NK-92 (cell line): ENCODE data around the gene RPA3.

Source experiments
- DNase-seq: peaks from one replicate; lab custom pipeline; 2025; ENCODE audit not compliant: unreplicated experiment; lab: John Stamatoyannopoulos, UW

RPA3 gene

DNA sequence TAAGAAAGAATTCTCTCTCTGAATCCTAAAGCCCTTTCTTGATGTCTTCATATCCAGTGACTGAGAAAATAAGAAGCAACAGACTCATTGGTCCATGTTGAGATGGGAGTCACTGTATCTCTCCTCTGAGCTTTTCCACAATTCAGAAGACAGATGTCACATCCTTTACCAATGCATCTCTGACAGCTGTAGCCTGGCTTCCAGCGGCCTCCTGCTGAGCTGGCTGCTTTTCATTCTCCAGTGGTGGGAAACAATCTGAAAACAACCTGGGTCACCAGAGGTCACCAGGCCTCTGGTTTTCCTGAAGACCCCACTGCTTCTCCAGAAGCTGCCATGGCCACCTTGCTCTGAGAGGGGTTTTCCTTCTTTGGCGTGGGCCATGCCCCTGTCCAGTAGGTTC lies 18.3 kb upstream of the RPA3 start:
- DNase-seq = no peak

DNA sequence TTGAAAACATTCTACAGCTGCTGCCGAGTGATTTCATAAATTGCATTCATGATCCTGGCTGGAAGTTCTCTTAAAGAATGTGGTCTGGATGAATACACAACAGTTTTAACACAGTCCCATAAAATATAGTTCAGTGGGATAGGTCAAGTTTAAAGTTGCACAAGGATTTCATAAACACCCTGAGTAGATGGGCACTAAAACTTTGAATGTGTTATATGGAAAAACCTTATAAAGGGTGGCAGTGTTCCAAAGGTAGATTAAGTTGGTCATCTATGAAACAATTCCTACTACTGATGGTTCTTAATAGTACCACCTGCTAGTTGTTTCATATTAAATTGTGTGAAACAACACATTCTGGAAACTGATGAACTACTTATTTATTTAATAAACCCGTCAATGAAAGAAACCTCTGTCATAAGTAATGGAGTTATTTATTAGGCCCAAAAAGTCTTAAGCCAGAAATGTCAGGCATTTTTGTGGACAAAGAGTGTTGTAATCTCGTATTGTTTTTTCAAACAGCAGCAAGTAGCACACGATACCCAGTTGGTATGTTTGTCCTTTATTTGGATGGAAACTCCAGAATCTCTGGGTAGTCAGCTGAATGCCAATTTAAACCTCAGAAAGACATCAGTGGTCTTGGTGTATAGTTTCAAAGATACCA lies 14.3 kb upstream of the RPA3 start:
- no peak for DNase-seq

DNA sequence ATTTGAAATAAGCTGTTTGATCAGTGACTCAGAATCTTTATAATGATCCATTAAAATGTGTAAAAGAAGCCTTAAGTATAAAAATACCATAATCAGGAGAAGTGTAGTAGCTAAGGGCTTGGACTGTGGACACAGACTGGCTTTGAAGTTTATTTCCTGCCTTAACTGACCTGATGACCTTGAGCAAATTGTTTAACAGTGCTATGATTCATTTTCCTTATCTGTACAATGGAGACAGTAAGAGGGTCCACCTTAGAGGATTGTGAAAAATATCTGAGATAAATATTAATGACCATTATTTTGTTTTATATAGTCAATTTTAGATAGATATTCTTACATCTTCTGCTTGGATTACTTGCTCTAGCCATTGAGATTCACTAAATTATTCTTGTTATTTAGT lies 13.3 kb upstream of the RPA3 start:
- DNase-seq = no peak

DNA sequence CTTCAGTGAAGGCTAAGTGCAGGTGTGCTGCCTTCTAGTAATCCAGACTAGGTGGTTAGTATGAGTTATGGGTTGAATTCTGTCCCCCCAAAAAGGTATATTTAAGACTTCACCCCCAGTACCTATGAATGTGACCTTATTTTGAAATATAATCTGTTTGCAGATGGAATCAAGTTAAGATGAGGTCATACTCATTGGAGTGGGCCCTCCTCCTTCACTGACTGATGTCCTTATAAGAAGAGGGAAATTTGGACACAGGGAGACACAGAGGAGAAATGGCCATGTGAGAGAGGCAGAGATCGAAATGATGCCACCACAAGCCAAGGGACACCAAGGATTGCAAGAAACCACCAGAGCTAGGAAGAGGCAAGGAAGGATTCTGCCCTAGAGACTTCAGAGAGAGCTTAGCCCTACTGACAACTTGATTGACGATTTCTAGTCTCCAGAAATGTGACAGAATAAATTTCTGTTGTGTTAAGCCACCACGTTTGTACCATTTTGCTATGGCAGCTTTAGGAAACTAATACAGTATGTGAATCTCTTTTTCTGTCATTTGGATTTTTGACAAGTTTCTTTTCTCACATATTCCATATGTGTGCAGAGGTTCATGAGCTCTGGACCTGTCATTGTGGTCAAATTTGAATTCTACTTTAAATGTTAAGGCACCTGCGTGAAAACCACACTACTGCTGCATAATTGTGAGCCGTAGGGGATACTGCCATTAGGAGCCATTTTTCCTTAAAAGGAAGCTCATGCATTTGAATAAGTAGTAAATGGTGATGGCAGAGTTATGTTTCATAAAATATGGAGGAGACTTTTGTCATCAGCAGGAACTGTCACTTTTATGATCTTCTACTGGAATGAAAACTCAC lies 2.6 kb upstream of the RPA3 start:
- no peak for DNase-seq

DNA sequence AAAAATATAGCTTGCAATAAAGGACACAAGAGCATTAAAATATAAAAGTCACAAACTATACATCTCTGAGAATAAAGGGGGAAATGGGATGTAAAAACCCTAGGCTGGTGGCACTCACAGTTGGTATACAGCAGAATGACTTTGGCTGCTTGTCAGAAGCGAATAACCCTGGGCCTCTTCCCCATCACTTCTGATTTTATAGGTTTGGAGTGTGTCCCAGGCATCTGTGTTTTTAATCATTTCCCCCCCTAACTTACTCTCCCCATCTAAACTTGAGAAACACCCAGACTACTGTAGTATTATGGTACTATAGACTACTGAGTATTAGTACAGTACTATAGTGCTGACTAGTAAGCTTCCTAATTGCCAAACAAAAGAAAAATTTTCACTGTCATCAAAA lies 1.8 kb upstream of the RPA3 start:
- DNase-seq = no peak

DNA sequence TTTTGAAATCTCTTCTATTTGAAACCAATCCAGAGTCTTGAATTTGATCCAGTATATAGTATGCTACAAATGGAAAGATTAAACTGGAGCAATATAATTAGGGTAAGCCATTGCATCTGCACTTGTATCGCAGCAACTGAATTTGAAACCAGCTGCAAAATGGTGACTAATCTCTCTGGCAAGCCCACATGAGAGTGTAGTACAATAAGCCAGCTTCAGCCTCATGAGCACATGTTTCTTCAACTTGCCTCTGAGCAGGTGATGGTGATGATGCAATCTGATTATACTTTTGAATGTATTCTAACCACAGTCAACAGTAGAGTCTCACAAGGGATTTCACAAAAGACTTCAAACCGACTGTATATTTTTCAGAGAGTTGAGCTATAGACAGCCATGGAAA lies 829 bp upstream of the RPA3 start:
- no peak for DNase-seq

DNA sequence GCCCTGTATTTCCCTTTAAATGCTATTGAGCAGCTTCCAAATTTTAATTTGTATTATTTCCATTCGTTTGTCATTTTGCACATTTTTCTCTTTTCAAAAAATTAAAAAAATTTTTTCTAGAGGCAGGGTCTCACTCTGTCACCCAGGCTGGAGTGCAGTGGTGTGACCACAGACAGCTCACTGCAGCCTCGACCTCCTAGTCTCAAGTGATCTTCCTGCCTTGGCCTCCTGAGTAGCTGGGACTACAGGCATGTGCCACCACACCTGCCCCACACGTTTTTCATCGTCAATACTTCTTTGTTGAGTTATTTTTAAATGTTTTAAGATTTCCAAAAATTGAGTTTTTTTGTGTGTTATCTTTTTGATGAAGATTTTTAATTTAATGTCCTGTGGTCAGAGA lies 4.7 kb downstream of the RPA3 start:
- no peak for DNase-seq

DNA sequence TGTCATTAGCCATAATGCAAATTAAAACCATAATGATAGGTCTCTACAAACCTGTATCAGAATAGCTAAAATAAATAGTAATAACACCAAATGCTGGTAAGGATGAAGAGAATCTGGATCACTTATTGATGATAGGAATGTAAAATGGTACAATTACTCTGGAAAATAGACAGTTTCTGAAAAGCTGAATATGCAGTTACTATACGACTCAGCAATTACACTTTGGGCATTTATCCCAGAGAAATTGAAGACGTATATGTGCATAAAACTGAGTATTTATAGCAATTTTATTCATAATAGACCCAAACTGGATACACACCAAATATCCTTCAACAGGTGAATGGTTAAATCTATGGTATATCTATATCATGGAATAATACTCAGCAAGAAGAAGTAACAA lies 7.9 kb downstream of the RPA3 start:
- no peak for DNase-seq

DNA sequence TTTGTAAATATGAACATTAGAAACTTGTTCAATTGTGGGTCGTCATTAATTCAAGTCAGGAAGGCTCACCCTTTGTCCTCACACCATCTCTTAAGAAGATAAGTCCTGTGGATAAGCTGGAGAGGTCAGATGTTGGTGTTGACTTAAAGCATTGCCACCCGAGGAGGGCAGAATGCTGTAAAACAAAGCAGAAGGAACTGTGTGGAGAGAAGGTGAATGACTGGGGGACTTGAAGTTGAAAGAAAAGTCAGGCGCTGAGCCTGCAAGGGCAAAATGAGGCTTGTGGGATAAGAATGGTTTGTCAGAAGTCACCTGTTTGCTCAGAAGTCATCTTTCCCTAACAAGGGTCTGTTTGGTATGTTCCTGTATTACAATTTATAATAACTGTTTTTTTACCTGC lies 9.1 kb downstream of the RPA3 start:
- DNase-seq = no peak

DNA sequence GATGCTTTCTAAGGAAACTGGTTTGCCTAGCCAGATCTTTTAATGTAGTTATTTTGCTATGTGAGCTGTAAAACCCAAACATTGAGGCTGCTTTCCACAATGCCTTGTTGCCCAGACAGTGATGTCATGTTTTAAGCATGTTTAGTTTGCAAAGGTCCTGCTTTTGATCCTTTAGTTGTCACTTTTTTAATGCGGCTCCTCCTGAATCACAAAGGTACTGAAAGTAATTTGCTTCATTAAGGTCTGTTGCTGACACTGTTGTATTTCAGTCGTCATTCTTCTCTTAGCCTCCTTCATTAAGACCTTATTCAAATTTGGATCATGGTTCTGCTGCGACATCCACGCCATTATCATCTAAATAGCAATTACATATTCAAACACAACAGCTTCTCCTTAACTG lies 10.6 kb downstream of the RPA3 start:
- DNase-seq = no peak

DNA sequence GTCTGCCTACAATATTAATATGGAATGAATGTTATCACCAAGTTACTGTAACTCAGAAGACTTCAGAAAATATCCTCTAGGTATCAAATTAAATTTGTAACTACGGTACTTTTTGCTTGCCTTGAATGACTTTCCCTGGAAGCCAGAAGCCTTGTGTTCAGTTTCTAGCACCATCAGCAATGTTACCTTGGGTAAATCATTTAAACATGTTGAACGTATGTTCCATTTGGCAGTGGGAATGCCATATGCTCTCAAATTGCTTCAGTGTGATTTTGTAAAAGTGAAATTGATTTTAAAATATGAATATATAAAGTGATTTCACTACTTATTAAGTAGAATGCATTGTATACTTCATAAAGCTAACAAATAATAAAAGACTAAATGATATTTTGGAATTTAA lies 11.2 kb downstream of the RPA3 start:
- no peak for DNase-seq

DNA sequence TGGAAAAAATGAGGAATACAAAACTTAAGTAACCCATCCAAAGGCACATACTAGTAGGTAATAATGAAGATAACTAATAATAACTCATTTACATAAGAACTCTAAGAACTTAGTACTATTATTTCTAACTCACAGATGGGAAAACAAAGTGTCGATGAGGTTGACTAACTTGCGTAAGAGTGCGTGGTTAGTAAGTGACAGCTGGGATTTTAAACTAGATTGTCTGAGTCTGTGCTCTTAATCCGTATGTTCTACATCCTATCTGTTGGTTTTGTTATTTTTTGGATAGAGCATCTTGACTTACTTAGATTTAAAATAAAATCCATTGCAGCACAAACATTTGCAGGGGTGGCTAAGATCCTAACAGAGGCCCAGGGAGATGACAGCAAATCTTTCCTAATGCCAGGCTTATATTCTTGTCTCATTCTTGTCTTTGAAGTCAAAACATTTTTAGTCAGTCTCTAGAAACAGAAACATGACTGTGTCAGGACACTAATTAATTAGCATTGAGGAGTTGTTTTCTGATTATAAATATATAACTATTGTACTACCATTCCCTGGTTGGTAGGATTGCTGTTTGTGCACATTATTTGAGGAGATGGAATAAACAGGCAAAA lies 11.7 kb downstream of the RPA3 start:
- DNase-seq = no peak

DNA sequence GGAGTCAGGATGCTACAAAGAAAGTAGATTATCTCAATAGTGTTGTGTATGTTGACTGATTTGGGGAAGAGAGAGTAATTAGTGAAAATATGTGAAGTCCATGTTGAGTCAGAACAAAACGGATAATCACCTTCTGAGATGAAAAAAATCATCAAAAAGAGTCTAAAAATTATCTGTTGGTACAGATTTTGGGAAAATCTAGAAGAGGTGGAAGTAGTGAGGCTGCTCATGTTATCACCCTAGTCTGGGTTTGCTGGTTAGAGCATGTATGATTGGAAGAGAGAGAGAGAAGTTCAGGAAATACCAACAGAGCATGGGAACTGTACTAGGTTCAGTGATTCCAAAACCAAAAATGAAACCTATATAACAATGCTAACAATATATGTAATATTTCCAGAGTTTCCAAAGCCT lies 12.3 kb downstream of the RPA3 start:
- no peak for DNase-seq

DNA sequence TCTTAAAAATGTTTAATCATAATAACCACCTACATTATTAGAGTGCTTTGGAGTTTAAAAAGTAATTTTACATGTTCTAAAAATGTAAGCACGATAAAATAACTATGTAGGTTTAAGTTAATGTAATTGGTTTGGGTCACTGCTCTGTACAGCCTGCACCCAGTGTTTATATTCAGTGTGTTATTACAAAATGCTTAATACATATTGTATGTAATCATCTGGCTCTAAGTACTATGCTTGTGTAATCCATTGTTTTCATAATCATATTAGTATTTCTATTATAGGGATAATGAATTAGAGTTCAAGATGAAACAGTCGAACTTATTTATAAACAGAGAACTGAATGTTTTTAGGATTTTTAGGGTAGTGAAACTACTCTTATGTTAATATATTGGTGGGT lies 13.1 kb downstream of the RPA3 start:
- no peak for DNase-seq

DNA sequence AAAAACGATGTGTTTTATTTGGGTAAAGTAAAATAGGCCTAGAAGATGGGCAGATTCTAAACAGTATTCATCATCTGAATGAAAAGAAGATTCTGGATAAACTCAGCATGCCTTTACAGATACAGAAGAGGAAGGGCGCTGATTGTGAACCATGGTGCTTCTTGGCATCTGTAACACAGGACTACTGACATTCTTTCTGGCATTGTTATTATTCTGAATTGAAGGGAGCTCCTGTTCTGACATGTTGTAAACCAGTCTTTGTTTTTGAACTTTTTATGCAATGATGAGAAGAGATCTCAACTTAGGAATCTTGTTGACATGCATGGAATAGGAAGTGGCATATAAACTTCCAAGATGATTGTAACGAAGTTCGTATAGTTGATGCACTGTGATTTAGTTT lies 13.5 kb downstream of the RPA3 start:
- no peak for DNase-seq

DNA sequence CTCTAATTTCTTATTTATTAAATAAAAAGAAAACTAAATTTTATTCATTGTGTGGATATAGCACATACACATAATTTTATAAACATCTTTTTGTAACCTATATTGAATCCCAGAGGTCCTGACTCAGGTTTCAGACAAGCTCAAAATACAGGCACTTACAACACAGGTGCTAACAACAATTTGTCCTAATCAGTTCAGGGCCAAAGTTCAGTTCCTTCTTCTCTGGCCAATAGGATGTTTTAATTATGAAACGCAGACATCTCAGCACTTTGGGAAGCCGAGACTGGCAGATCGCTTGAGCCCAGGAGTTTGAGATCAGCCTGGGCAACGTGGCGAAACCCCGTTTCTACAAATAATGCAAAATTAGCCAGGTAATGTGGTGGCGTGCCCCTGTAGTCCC lies 15.0 kb downstream of the RPA3 start:
- DNase-seq = no peak

DNA sequence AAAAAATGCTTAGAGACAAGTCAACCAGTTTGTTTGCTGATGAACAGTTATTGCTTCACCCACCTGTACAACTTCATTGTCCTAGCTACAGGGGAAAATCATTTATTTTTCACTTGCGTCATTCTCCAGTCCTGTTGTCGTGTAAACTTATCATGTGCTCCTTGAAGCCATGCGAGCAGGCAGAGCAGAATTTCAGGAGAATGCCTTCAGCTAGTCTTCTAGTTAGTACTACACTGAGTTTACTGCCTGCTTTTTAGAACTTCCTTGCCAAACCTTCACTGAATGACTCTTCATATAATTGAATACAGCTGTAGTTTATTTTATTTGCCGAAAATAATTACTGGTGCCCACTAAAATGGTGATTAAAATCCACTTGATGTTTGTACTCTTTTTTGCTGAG lies 15.6 kb downstream of the RPA3 start:
- DNase-seq = no peak

DNA sequence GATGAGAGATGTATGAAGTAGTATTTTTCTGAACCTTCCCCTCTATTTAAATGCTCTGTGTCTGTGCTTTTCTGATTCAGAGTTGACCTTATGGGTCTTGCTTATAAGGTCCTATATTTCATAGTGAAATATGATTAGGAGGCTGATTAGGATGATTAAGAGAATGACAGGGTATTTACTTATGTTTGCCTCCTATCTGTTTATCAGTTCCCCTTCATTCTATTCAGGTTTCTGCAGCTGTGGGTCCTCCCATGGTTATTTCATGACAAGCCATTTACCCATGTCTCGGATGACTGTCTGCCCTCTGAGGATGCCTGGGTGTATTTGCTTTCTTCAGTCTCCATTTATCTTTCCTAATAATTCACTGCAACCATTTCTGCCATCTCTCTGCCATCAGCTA lies 16.9 kb downstream of the RPA3 start:
- no peak for DNase-seq

DNA sequence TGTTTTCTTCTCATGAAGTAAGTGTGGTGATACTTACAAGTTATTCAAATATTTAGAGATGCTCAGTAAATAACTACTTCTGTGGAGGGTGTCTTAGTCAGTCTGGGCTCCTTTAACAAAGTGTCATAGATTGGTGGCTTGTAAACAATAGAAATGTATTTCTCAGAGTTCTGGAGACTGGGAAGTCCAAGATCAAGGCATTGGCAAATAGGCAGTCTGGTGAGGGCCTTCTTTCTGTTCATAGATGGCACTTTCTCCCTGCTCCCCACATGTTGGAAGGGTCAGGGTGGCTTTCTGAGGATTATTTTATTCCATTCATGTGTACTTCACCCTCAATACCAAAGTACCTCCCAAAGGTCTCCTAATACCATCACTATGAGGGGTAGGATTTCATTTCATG lies 18.4 kb downstream of the RPA3 start:
- no peak for DNase-seq

DNA sequence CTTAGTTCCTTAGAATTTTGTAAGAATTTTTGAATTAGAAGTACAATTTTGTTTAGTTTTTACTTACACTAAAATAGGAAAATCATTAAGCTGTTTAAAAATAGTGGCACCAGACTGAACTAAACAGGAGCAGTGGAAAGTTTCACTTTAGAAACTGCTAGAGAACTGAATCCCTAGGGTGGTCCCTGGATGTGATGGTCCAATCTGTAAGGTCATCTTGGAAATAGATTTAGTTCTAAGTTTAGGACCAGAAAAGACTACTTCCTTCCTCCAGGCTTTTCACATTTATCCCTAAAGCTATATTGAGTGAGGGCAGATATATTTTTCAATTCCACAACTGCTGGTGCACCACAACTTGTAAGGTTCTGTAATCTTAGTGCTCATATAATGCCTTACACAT lies 19.0 kb downstream of the RPA3 start:
- DNase-seq = no peak

DNA sequence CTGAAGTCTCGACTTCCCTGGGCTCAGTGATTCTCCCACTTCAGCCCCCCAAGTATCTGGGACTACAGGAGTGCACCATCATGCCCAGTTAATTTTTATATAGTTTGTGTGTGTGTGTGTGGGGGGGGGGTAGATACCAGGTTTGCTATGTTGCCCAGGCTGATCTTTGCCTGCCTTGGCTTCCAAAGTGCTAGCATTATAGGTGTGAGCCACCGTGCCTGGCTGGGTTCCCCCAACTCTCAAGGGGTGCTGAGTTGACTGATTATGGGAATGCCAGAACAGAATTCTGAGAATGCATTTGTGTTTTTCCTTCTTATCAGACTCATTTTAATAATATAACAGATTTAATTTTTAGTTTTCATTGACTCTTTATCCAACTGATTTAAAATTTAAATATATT lies 19.5 kb downstream of the RPA3 start:
- DNase-seq = no peak

DNA sequence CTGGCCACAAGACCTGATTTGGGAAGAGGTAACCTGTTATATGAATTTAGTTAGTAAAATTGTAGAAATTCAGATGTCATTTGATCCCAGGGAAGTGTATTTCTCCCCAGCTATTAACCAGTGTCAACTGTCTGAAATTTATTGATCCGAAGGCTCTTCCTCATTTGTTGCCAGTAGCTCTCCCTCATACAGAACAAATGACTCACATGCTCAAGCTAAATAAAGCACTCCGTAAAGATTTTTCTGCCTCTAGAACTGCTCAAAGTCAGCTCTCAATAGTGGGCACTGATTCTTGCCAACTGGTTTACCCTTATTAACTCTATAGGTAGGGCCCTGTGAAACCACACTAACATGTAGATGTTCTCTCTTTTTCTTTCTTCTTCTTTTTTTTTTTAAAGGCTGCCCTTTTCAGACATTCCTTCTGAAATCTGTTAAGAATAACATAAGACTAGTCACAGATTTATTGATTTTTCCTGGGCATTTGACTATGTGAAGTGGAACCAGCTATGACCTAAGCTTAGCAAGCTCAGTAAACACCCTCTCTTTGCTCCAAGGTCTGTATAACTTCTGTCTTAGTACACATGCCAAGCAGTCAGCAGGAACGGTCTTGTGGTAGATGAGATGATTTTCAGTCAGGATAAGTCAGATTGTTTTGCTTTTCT lies 21.8 kb downstream of the RPA3 start:
- DNase-seq = no peak
